ENCODE results near the gene HMCN1.

HMCN1 gene

GRCh38 chr1:186188736-186189135 lies 454.5 kb downstream of the HMCN1 start:
- DNase-seq (ENCODE audit: low read depth): no peak
- TF ChIP-seq, protein P1, sequence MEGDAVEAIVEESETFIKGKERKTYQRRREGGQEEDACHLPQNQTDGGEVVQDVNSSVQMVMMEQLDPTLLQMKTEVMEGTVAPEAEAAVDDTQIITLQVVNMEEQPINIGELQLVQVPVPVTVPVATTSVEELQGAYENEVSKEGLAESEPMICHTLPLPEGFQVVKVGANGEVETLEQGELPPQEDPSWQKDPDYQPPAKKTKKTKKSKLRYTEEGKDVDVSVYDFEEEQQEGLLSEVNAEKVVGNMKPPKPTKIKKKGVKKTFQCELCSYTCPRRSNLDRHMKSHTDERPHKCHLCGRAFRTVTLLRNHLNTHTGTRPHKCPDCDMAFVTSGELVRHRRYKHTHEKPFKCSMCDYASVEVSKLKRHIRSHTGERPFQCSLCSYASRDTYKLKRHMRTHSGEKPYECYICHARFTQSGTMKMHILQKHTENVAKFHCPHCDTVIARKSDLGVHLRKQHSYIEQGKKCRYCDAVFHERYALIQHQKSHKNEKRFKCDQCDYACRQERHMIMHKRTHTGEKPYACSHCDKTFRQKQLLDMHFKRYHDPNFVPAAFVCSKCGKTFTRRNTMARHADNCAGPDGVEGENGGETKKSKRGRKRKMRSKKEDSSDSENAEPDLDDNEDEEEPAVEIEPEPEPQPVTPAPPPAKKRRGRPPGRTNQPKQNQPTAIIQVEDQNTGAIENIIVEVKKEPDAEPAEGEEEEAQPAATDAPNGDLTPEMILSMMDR (conservative IDR thresholded peaks at IDR 0.05; ENCODE audit: low read length): no peak
- H3K4me3 ChIP-seq (ENCODE audit: low read length): no peak overlapping the region

- no peak overlapping the region for H3K4me3 ChIP-seq (ENCODE audit: low read length)
- TF ChIP-seq, protein P1 (conservative IDR thresholded peaks at IDR 0.05; ENCODE audit: low read length): no peak
- no peak for DNase-seq (ENCODE audit: low read depth)
Measured at GRCh38 chr1:186189156-186189555, 455.0 kb downstream of the HMCN1 start.

DNA sequence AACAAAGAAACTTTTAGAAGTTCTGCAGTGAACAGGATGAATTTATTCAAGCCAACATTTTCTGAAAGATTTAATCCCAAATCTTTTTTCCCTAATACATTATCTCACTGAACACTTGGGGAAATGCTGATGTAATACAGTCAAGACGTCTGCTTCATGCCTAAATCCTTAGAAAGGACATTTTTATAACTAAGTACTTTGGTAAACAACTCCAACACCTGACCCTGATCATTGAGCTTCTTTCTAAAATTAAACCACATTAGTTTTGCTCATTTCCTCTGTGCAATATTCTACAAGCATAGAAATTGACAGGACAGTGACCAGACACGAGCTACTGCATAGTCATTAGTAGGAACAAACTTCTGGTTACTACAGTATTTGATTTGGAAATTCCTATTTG lies 457.3 kb downstream of the HMCN1 start:
- TF ChIP-seq, protein P1 (conservative IDR thresholded peaks at IDR 0.05; ENCODE audit: low read length): no peak
- no peak for DNase-seq (ENCODE audit: low read depth)
- no peak overlapping the region for H3K4me3 ChIP-seq (ENCODE audit: low read length)

DNA sequence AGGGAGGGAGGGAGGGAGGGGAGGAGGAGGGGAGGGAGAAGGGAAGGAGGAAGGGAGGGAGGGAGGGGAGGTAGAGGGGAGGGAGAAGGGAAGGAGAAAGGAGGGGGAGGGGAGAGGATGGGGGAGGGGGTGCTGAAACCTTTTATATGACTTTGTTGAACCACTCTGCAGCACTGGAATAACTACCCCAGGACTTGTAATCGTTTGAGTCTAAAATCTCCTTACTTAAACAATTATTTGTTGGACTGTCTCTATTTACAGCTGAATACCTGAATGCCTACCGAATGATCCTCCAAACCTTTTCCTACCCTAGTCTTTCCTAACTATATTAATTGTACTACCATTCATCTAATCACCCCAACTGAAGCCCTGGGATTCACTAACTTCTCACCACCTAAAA lies 459.0 kb downstream of the HMCN1 start:
- H3K4me3 ChIP-seq (ENCODE audit: low read length): no peak overlapping the region

GRCh38 chr1:186194107-186194756 lies 460.0 kb downstream of the HMCN1 start:
- no peak for DNase-seq (ENCODE audit: low read depth)
- H3K4me3 ChIP-seq (ENCODE audit: low read length): no peak overlapping the region
- TF ChIP-seq, protein P1 (conservative IDR thresholded peaks at IDR 0.05; ENCODE audit: low read length): no peak

More for the DNA sequence above, 459.0 kb downstream of the HMCN1 start:
- no peak for DNase-seq (ENCODE audit: low read depth)
- TF ChIP-seq, protein P1 (conservative IDR thresholded peaks at IDR 0.05; ENCODE audit: low read length): no peak

GRCh38 chr1:186195377-186195931 lies 461.3 kb downstream of the HMCN1 start:
- no peak for DNase-seq (ENCODE audit: low read depth)
- TF ChIP-seq, protein P1 (conservative IDR thresholded peaks at IDR 0.05; ENCODE audit: low read length): no peak
- no peak overlapping the region for H3K4me3 ChIP-seq (ENCODE audit: low read length)

- TF ChIP-seq, protein P1 (conservative IDR thresholded peaks at IDR 0.05; ENCODE audit: low read length): no peak
- peak; percentile 89 for DNase-seq (ENCODE audit: low read depth)
- no peak overlapping the region for H3K4me3 ChIP-seq (ENCODE audit: low read length)
Measured at GRCh38 chr1:186202271-186202764, 468.1 kb downstream of the HMCN1 start.
